BLaER1 treated with 17β-estradiol and CSF1 and Interleukin-3, amounts not matched to agents 10 nM and 100 nM (cell line): ENCODE measurements around the gene FBXL20.
"Not testable (repeated sequence)": the region's sequence is repeated elsewhere in the genome, so short reads cannot be mapped to it uniquely, and the experiment has no call there.

Source experiments
- H3K27ac ChIP-seq, 11 experiments: shearing (Covaris generic); formaldehyde crosslinking; 2 replicates each; pipeline ENCODE4 v1.8.1; 2022
- H3K27me3 ChIP-seq, 11 experiments: shearing (Covaris generic); formaldehyde crosslinking; 2 replicates each; pipeline ENCODE4 v1.8.1; 2022
- H3K36me3 ChIP-seq, 11 experiments: shearing (Covaris generic); formaldehyde crosslinking; 2 replicates each; pipeline ENCODE4 v1.8.1; 2022
- H3K4me1 ChIP-seq, 10 experiments: shearing (Covaris generic); formaldehyde crosslinking; 2 replicates each; pipeline ENCODE4 v1.8.1; 2022
- H3K4me2 ChIP-seq, 11 experiments: shearing (Covaris generic); formaldehyde crosslinking; 2 replicates each; pipeline ENCODE4 v1.8.1; 2022
- H3K4me3 ChIP-seq, 10 experiments: shearing (Covaris generic); formaldehyde crosslinking; 2 replicates each; pipeline ENCODE4 v1.8.1; 2022
- H3K9ac ChIP-seq, 11 experiments: shearing (Covaris generic); formaldehyde crosslinking; 2 replicates each; pipeline ENCODE4 v1.8.1; 2022
- H3K9me3 ChIP-seq, 11 experiments: shearing (Covaris generic); formaldehyde crosslinking; replicated peaks in 1 of 11; 2 replicates each; pipeline ENCODE4 v1.8.1; 2022
- H4K20me1 ChIP-seq, 11 experiments: shearing (Covaris generic); formaldehyde crosslinking; 2 replicates each; pipeline ENCODE4 v1.8.1; 2022
- Cebpa-rat ChIP-seq, 11 experiments: shearing (Covaris generic); IDR thresholded peaks; 2 replicates each; pipeline ENCODE4 v1.8.1; 2022

Gene FBXL20

GRCh38 chr17:39400547-39401411 is 647 bp downstream of the FBXL20 start:
- Histone ChIP-seq H3K4me3 (peak overlapping the region; percentile 88 to 100 (median 95)), H3K9ac (peak overlapping the region; percentile 89 to 98 (median 96)), H3K36me3 (peaks cover 2 to 12% (median 8%) of the 10 kb centered on the region in 11 experiments; a peak in 16 of 22 replicates), H3K9me3 (no peaks in the 10 kb centered on the region), H4K20me1 (peaks cover 10 to 61% (median 40%) of the 10 kb centered on the region in 11 experiments; a peak in 16 of 22 replicates), H3K4me1 (peaks cover 15 to 44% (median 30%) of the 10 kb centered on the region in 10 experiments), H3K27ac (peak overlapping the region; percentile 82 to 97 (median 89)), H3K27me3 (no peaks in the 10 kb centered on the region), H3K4me2 (peak overlapping the region; percentile 85 to 99 (median 95))
- no peak for TF ChIP-seq Cebpa-rat (IDR thresholded peaks at IDR 0.05)

- Histone ChIP-seq H3K4me2 (peak overlapping the region; percentile 85 to 99 (median 95); a peak in 19 of 22 replicates), H3K36me3 (peaks cover 0 to 2% (median 0%) of the 10 kb centered on the region in 11 experiments; a peak in 5 of 22 replicates), H3K27ac (no peak overlapping the region), H3K9ac (peak overlapping the region in 9 of 11 experiments; percentile 94 to 98 (median 96); a peak in 8 of 22 replicates), H3K4me1 (peaks cover 15 to 34% (median 24%) of the 10 kb centered on the region in 10 experiments), H4K20me1 (peaks cover 10 to 71% (median 37%) of the 10 kb centered on the region in 11 experiments; a peak in 15 of 22 replicates), H3K9me3 (no peaks in the 10 kb centered on the region), H3K4me3 (peak overlapping the region in 4 of 10 experiments; percentile 89 to 100 (median 98); a peak in 5 of 20 replicates), H3K27me3 (no peaks in the 10 kb centered on the region)
- no peak for TF ChIP-seq Cebpa-rat (IDR thresholded peaks at IDR 0.05)
Observed at GRCh38 chr17:39399791-39400190, 1.6 kb downstream of the FBXL20 start.

GRCh38 chr17:39393736-39394135 is 7.7 kb downstream of the FBXL20 start:
- H3K4me3 ChIP-seq = no peak overlapping the region
- H3K27ac ChIP-seq = no peak overlapping the region
- peak overlapping the region in 2 of 11 experiments; percentile 3 to 19; a peak in 1 of 22 replicates for H3K9ac ChIP-seq
- no peaks in the 10 kb centered on the region for H3K27me3 ChIP-seq
- no peak for TF ChIP-seq Cebpa-rat (IDR thresholded peaks at IDR 0.05)
- H3K4me1 ChIP-seq = peaks cover 0 to 10% (median 8%) of the 10 kb centered on the region in 10 experiments; a peak in 11 of 20 replicates
- peaks cover 5 to 97% (median 41%) of the 10 kb centered on the region in 11 experiments; a peak in 14 of 22 replicates for H4K20me1 ChIP-seq
- H3K9me3 ChIP-seq = no peaks in the 10 kb centered on the region
- peaks cover 0 to 2% (median 0%) of the 10 kb centered on the region in 11 experiments; a peak in 7 of 22 replicates for H3K36me3 ChIP-seq
- H3K4me2 ChIP-seq = peak overlapping the region in 5 of 11 experiments; percentile 2 to 37 (median 29); a peak in 5 of 22 replicates

GRCh38 chr17:39391448-39391847 is 10.0 kb downstream of the FBXL20 start:
- peaks cover 0 to 20% (median 10%) of the 10 kb centered on the region in 11 experiments; a peak in 13 of 22 replicates for H3K36me3 ChIP-seq
- TF ChIP-seq Cebpa-rat (IDR thresholded peaks at IDR 0.05) = no peak
- H3K9me3 ChIP-seq = no peaks in the 10 kb centered on the region
- no peaks in the 10 kb centered on the region for H3K27me3 ChIP-seq
- no peak overlapping the region for H3K9ac ChIP-seq
- no peak overlapping the region for H3K4me2 ChIP-seq
- H4K20me1 ChIP-seq = peaks cover 5 to 99% (median 39%) of the 10 kb centered on the region in 11 experiments; a peak in 14 of 22 replicates
- no peak overlapping the region for H3K4me3 ChIP-seq
- peaks cover 0 to 10% (median 8%) of the 10 kb centered on the region in 10 experiments; a peak in 10 of 20 replicates for H3K4me1 ChIP-seq
- H3K27ac ChIP-seq = no peak overlapping the region

- Histone ChIP-seq H3K27ac (no peak overlapping the region), H3K27me3 (no peaks in the 10 kb centered on the region), H3K9ac (no peak overlapping the region), H3K4me3 (no peak overlapping the region), H3K9me3 (no peaks in the 10 kb centered on the region), H4K20me1 (peaks cover 13 to 97% (median 22%) of the 10 kb centered on the region in 11 experiments; a peak in 13 of 22 replicates), H3K4me1 (no peaks in the 10 kb centered on the region), H3K4me2 (no peak overlapping the region), H3K36me3 (peaks cover 0 to 30% (median 10%) of the 10 kb centered on the region in 11 experiments; a peak in 13 of 22 replicates)
- TF ChIP-seq Cebpa-rat (IDR thresholded peaks at IDR 0.05) = no peak
Observed at GRCh38 chr17:39385040-39385439, 16.4 kb downstream of the FBXL20 start.

GRCh38 chr17:39380144-39380543 is 21.3 kb downstream of the FBXL20 start:
- Histone ChIP-seq H3K4me1 (peaks cover 0 to 16% (median 1%) of the 10 kb centered on the region in 10 experiments; a peak in 5 of 20 replicates), H3K9ac (no peak overlapping the region), H3K27ac (no peak overlapping the region), H3K27me3 (no peaks in the 10 kb centered on the region), H4K20me1 (peaks cover 12 to 96% (median 26%) of the 10 kb centered on the region in 11 experiments; a peak in 15 of 22 replicates), H3K4me2 (no peak overlapping the region), H3K4me3 (no peak overlapping the region), H3K36me3 (peaks cover 0 to 7% (median 0%) of the 10 kb centered on the region in 11 experiments; a peak in 1 of 22 replicates), H3K9me3 (no peaks in the 10 kb centered on the region)
- TF ChIP-seq Cebpa-rat (IDR thresholded peaks at IDR 0.05) = no peak

- H3K4me2 ChIP-seq = no peak overlapping the region
Observed at GRCh38 chr17:39376434-39376833, 25.0 kb downstream of the FBXL20 start.

GRCh38 chr17:39367805-39368204 is 33.6 kb downstream of the FBXL20 start:
- Histone ChIP-seq H3K4me1 (peaks cover 6 to 18% (median 12%) of the 10 kb centered on the region in 10 experiments; a peak in 15 of 20 replicates), H4K20me1 (peaks cover 0 to 89% (median 0%) of the 10 kb centered on the region in 11 experiments; a peak in 7 of 22 replicates)
- H3K9ac ChIP-seq, H3K27me3 ChIP-seq, H3K36me3 ChIP-seq, H3K4me2 ChIP-seq, H3K9me3 ChIP-seq, H3K27ac ChIP-seq, H3K4me3 ChIP-seq: not testable (repeated sequence)

More at GRCh38 chr17:39376434-39376833, 25.0 kb downstream of the FBXL20 start:
- Histone ChIP-seq H3K4me1 (peaks cover 0 to 16% (median 1%) of the 10 kb centered on the region in 10 experiments; a peak in 5 of 20 replicates), H3K27ac (no peak overlapping the region), H3K36me3 (peaks cover 0 to 5% (median 0%) of the 10 kb centered on the region in 11 experiments; a peak in 1 of 22 replicates), H3K9me3 (no peaks in the 10 kb centered on the region), H3K9ac (no peak overlapping the region), H3K27me3 (no peaks in the 10 kb centered on the region), H4K20me1 (peaks cover 0 to 94% (median 19%) of the 10 kb centered on the region in 11 experiments; a peak in 12 of 22 replicates), H3K4me3 (no peak overlapping the region)
- TF ChIP-seq Cebpa-rat (IDR thresholded peaks at IDR 0.05) = no peak
